H1 (cell line): ENCODE measurements around the gene SCGB2B2. TPM values are rescaled to one million over a fixed set of nuclear protein-coding genes. Genes with fewer than 3 reads are reported as not detected.
A peak's percentile ranks its signal among the peaks of the same experiment; 100 is the strongest.

Source experiments
- CTCF ChIA-PET: fragments of 300-600 bp; sonication (Branson Sonifier 250); formaldehyde crosslinking; loops from one replicate; lab custom pipeline; 2021; ENCODE audit not compliant: partially characterized antibody; lab: Charles Lee
- POLR2A ChIA-PET: fragments of 300-600 bp; sonication (Branson Sonifier 250); formaldehyde crosslinking; loops from one replicate; lab custom pipeline; 2021; ENCODE audit warnings: inconsistent platforms; ENCODE audit not compliant: partially characterized antibody; lab: Charles Lee
- DNase-seq, 2 experiments: peaks; one replicate each; pipeline versions ENCODE4 v3.0.0 to v3.0.0-alpha.2; 2010 to 2022; ENCODE audit warnings: low spot score in 2 of 2, low read depth in 1 of 2, mixed read lengths in 1 of 2
- FAIRE-seq: peaks from 2 replicates; lab custom pipeline; 2011; peaks lifted over from hg19 to GRCh38; lab: Jason Lieb, UNC
- H2AFZ ChIP-seq: 2 replicates; pipeline ENCODE4 v1.8.1; 2012; ENCODE audit warnings: low read length, inconsistent platforms
- H2AK5ac ChIP-seq: 2 replicates; pipeline ENCODE4 v1.6.1; 2013; ENCODE audit warnings: low read depth, low read length
- H2BK120ac ChIP-seq: replicated peaks from 2 replicates; pipeline ENCODE3; 2013; ENCODE audit warnings: low read depth, low read length, inconsistent platforms
- H2BK12ac ChIP-seq: 2 replicates; pipeline ENCODE4 v1.6.1; 2013; ENCODE audit warnings: low read depth, low read length
- H2BK15ac ChIP-seq: 2 replicates; pipeline ENCODE4 v1.6.1; 2013; ENCODE audit warnings: low read length
- H2BK20ac ChIP-seq: 2 replicates; pipeline ENCODE4 v1.6.1; 2013; ENCODE audit warnings: low read length
- H2BK5ac ChIP-seq: 2 replicates; pipeline ENCODE4 v1.6.1; 2013; ENCODE audit warnings: low read depth, low read length
- H3K14ac ChIP-seq: 2 replicates; pipeline ENCODE4 v1.6.1; 2013; ENCODE audit warnings: inconsistent platforms; ENCODE audit not compliant: insufficient read length
- H3K18ac ChIP-seq: 2 replicates; pipeline ENCODE4 v1.6.1; 2013; ENCODE audit warnings: low read length; ENCODE audit errors: extremely low read depth
- H3K23ac ChIP-seq: 2 replicates; pipeline ENCODE4 v1.6.1; 2013; ENCODE audit warnings: inconsistent platforms; ENCODE audit not compliant: insufficient read length
- H3K23me2 ChIP-seq: 2 replicates; pipeline ENCODE4 v1.6.1; 2013; ENCODE audit warnings: low read depth, low read length
- H3K27ac ChIP-seq: 2 replicates; pipeline ENCODE4 v1.6.1; 2011; ENCODE audit warnings: low read depth, low read length, inconsistent platforms
- H3K27me3 ChIP-seq, 4 experiments: replicated peaks in 1 of 4; 1 replicate in 1 of 4; 2 replicates in 3 of 4; pipeline versions ENCODE4 v1.6.1 to v1.8.1; 2011 to 2013; ENCODE audit warnings: low read length in 3 of 4, mild to moderate bottlenecking in 3 of 4, inconsistent platforms in 2 of 4, mixed read lengths in 2 of 4, moderate library complexity in 1 of 4; ENCODE audit not compliant: control insufficient read depth in 3 of 4, insufficient read depth in 3 of 4; ENCODE audit errors: extremely low read depth in 1 of 4
- H3K36me3 ChIP-seq, 4 experiments: 2 replicates each; pipeline versions ENCODE4 v1.6.1 to v1.8.1; 2011 to 2013; ENCODE audit warnings: mild to moderate bottlenecking in 4 of 4, low read length in 3 of 4, moderate library complexity in 2 of 4, control low read depth in 1 of 4, inconsistent platforms in 1 of 4; ENCODE audit not compliant: insufficient read depth in 4 of 4, control insufficient read depth in 2 of 4
- H3K4ac ChIP-seq: replicated peaks from 2 replicates; pipeline ENCODE3; 2013; ENCODE audit warnings: low read length, low read depth, mixed read lengths, inconsistent platforms; ENCODE audit not compliant: insufficient read length
- H3K4me1 ChIP-seq, 4 experiments: replicated peaks in 1 of 4; 1 replicate in 1 of 4; 2 replicates in 3 of 4; pipeline versions ENCODE4 v1.6.1 to v1.8.1; 2011 to 2013; ENCODE audit warnings: low read length in 3 of 4, inconsistent platforms in 2 of 4, mixed read lengths in 1 of 4; ENCODE audit not compliant: insufficient read depth in 4 of 4, control insufficient read depth in 3 of 4
- H3K4me2 ChIP-seq, 2 experiments: 2 replicates each; pipeline versions ENCODE4 v1.6.1 to v1.8.1; 2011 to 2013; ENCODE audit warnings: low read depth in 2 of 2, low read length in 2 of 2, control low read depth in 1 of 2, inconsistent platforms in 1 of 2, mild to moderate bottlenecking in 1 of 2; ENCODE audit not compliant: insufficient read depth in 1 of 2
- H3K4me3 ChIP-seq, 4 experiments: fragments of 200-600, 300-600 bp in 1 of 4; sonication (generic), shearing (Covaris generic), sonication (Bioruptor Twin) in 1 of 4; 2 replicates each; pipeline versions ENCODE4 v1.5.1 to v1.8.1; 2011 to 2016; ENCODE audit warnings: low read length in 4 of 4, low read depth in 3 of 4, control low read depth in 2 of 4, inconsistent platforms in 2 of 4, mild to moderate bottlenecking in 2 of 4, mixed read lengths in 1 of 4, moderate library complexity in 1 of 4; ENCODE audit not compliant: insufficient read depth in 2 of 4; ENCODE audit errors: extremely low read depth in 1 of 4
- H3K56ac ChIP-seq: replicated peaks from 2 replicates; pipeline ENCODE3; 2013; ENCODE audit warnings: low read depth, mild to moderate bottlenecking, mixed read lengths, low read length, inconsistent platforms; ENCODE audit not compliant: insufficient read length
- H3K79me1 ChIP-seq: 2 replicates; pipeline ENCODE4 v1.6.1; 2013; ENCODE audit warnings: low read depth, low read length, control low read depth
- H3K79me2 ChIP-seq, 2 experiments: 2 replicates each; pipeline versions ENCODE4 v1.6.1 to v1.8.1; 2012 to 2013; ENCODE audit warnings: low read length in 2 of 2, mild to moderate bottlenecking in 2 of 2, inconsistent platforms in 1 of 2; ENCODE audit not compliant: insufficient read depth in 2 of 2, control insufficient read depth in 1 of 2
- H3K9ac ChIP-seq, 4 experiments: replicated peaks in 1 of 4; 1 replicate in 1 of 4; 2 replicates in 3 of 4; pipeline versions ENCODE4 v1.6.1 to v1.8.1; 2011 to 2013; ENCODE audit warnings: low read depth in 3 of 4, low read length in 3 of 4, control low read depth in 2 of 4, mild to moderate bottlenecking in 2 of 4, moderate library complexity in 2 of 4, inconsistent platforms in 1 of 4; ENCODE audit errors: extremely low read depth in 1 of 4
- H3K9me3 ChIP-seq, 2 experiments: 2 replicates each; pipeline versions ENCODE4 v1.6.1 to v1.8.1; 2012 to 2013; ENCODE audit warnings: mild to moderate bottlenecking in 2 of 2, moderate library complexity in 2 of 2, control low read depth in 1 of 2, inconsistent platforms in 1 of 2, low read depth in 1 of 2, low read length in 1 of 2, mixed read lengths in 1 of 2; ENCODE audit not compliant: insufficient read depth in 2 of 2
- H4K20me1 ChIP-seq, 2 experiments: replicated peaks in 1 of 2; 2 replicates each; pipeline versions ENCODE3 to v1.8.1; 2011 to 2013; ENCODE audit warnings: inconsistent platforms in 2 of 2, low read length in 2 of 2, mild to moderate bottlenecking in 1 of 2; ENCODE audit not compliant: insufficient read depth in 2 of 2, control insufficient read depth in 1 of 2
- H4K5ac ChIP-seq: 2 replicates; pipeline ENCODE4 v1.6.1; 2013; ENCODE audit warnings: low read length, low read depth, mixed read lengths, inconsistent platforms; ENCODE audit not compliant: insufficient read length
- H4K8ac ChIP-seq: 2 replicates; pipeline ENCODE4 v1.8.0; 2013; ENCODE audit warnings: mild to moderate bottlenecking, moderate library complexity, low read length, inconsistent platforms; ENCODE audit not compliant: insufficient read depth; ENCODE audit errors: extremely low read depth
- H4K91ac ChIP-seq: replicated peaks from 2 replicates; pipeline ENCODE3; 2013; ENCODE audit warnings: low read length, mixed read lengths, inconsistent platforms; ENCODE audit not compliant: insufficient read length
- CEBPB ChIP-seq: IDR thresholded peaks from 2 replicates; pipeline ENCODE4 v1.6.1; 2012; ENCODE audit warnings: low read depth, low read length
- CTCF ChIP-seq, 3 experiments: IDR thresholded peaks; 1 replicate in 2 of 3; 2 replicates in 1 of 3; pipeline versions ENCODE4 v1.5.1 to v1.6.1; 2011; ENCODE audit warnings: low read length in 3 of 3, mild to moderate bottlenecking in 3 of 3, inconsistent platforms in 2 of 3, low read depth in 1 of 3, moderate library complexity in 1 of 3; ENCODE audit not compliant: insufficient read depth in 1 of 3; ENCODE audit errors: control extremely low read depth in 1 of 3
- MAFK ChIP-seq: IDR thresholded peaks from 2 replicates; pipeline ENCODE4 v1.6.1; 2012; ENCODE audit warnings: low read depth, mild to moderate bottlenecking, improper control_type of control experiment, low read length
- MAX ChIP-seq: IDR thresholded peaks from 2 replicates; pipeline ENCODE4 v1.6.1; 2012; ENCODE audit warnings: inconsistent platforms
- RAD21 ChIP-seq, 2 experiments: IDR thresholded peaks in 1 of 2; conservative IDR thresholded peaks in 1 of 2; 2 replicates each; pipeline ENCODE4 v1.6.1; 2011; ENCODE audit warnings: low read depth in 2 of 2, low read length in 2 of 2, improper control_type of control experiment in 1 of 2, inconsistent platforms in 1 of 2, mild to moderate bottlenecking in 1 of 2, moderate library complexity in 1 of 2
- WGBS, 2 experiments: shearing (Covaris generic) in 1 of 2; methylation state at CpG; one replicate each; pipeline versions ENCODE4 v1.1.6 to v1.1.7; 2013 to 2015; ENCODE audit warnings: low lambda C conversion rate in 2 of 2, mixed read lengths in 2 of 2, inconsistent platforms in 1 of 2, low coverage in 1 of 2, missing lambda C conversion rate in 1 of 2; ENCODE audit not compliant: insufficient replicate concordance in 2 of 2, insufficient coverage in 1 of 2, insufficient read length in 1 of 2; ENCODE audit errors: extremely low coverage in 1 of 2, missing lambda C conversion rate in 1 of 2; 5-methylcytosine and 5-hydroxymethylcytosine counted together
- polyA plus RNA-seq, 7 experiments: library from polyadenylated mRNA; depleted of rRNA in 3 of 7; stranded (reverse) in 5 of 7; unstranded in 2 of 7; fragments of >200 nt in 5 of 7; fragments of 200-250 nt in 2 of 7; gene quantifications; 1 replicate in 5 of 7; 2 replicates in 1 of 7; 4 replicates in 1 of 7; pipeline versions ENCODE4 v1.2.1 to v1.2.3, GENCODE V29; 2011 to 2013; ENCODE audit warnings: missing spikeins in 2 of 7, mixed read lengths in 2 of 7
- total RNA-seq: library from RNA; stranded (reverse); fragmentation: NEBNext Ultra II Directional; extraction: Animal tissue kit (Norgen Biotek cat#: 25700); gene quantifications from 2 replicates; pipeline ENCODE4 v1.2.1, GENCODE V29; 2021

The SCGB2B2 gene
- total and polyA plus RNA-seq, 2 of the 8 experiments (the other 6 are each of a cell fraction or from before 2014, with no cell fraction given): 0.09 TPM; not detected in 1

GRCh38 chr19:34712395-34713261, 35.7 kb upstream of the SCGB2B2 start:
- H3K9me3 ChIP-seq: peaks cover 33 to 46% of the 10 kb centered on the region in 2 experiments
- no peak overlapping the region for H3K56ac ChIP-seq
- H2BK20ac ChIP-seq: no peak overlapping the region
- H3K4me1 ChIP-seq: no peaks in the 10 kb centered on the region
- no peak overlapping the region for H3K9ac ChIP-seq
- H2BK15ac ChIP-seq: no peak overlapping the region
- no peak overlapping the region for H3K4ac ChIP-seq
- no peaks in the 10 kb centered on the region for H3K27me3 ChIP-seq
- H2BK120ac ChIP-seq: no peak overlapping the region
- no peaks in the 10 kb centered on the region for H3K79me1 ChIP-seq
- no peak overlapping the region for H2BK12ac ChIP-seq
- H3K4me3 ChIP-seq: no peak overlapping the region
- no peaks in the 10 kb centered on the region for H4K20me1 ChIP-seq
- no peak overlapping the region for H3K18ac ChIP-seq
- no peak overlapping the region for H3K27ac ChIP-seq
- ChIA-PET POLR2A (interaction anchor here (1.0 to 2.4 kb wide), 3 partner anchors 35 to 212 kb away, joined by 3 to 8 read pairs (median 4); partner anchors contain the start of genes SCGB2B2 and ZNF302), CTCF (interaction anchor here (0.6 to 6.2 kb wide), 13 partner anchors 16 to 933 kb away, joined by 3 to 46 read pairs (median 4); no protein-coding TSS in a partner anchor)
- H2BK5ac ChIP-seq: no peak overlapping the region
- no peak overlapping the region for H4K8ac ChIP-seq
- H4K5ac ChIP-seq: no peak overlapping the region
- peak overlapping the region; percentile 67; the same call in 1 of the 2 replicates for H2AFZ ChIP-seq
- no peak overlapping the region for H3K14ac ChIP-seq
- H2AK5ac ChIP-seq: no peak overlapping the region
- H3K36me3 ChIP-seq: no peaks in the 10 kb centered on the region
- no peaks in the 10 kb centered on the region for H3K79me2 ChIP-seq
- H3K4me2 ChIP-seq: 0 out of 4 replicates have a peak overlapping the region, but pooled peaks of 1 of the 2 experiments have one; percentile 1
- no peak overlapping the region for H3K23ac ChIP-seq
- WGBS, 2 experiments: 39% methylated on average over 10 of the region's 11 CpGs; no CpG with 5 or more reads in 1 of the 2 experiments
- peak; percentile 23 to 51 for DNase-seq
- H4K91ac ChIP-seq: no peak overlapping the region
- peak; percentile 94 for FAIRE-seq
- H3K23me2 ChIP-seq: no peaks in the 10 kb centered on the region; the same call in 1 of the 2 replicates
- TF ChIP-seq RAD21 (IDR thresholded peaks at IDR 0.05 in 1 of 2, conservative IDR thresholded peaks at IDR 0.05 in 1 of 2; ENCODE audit: low read depth in 2 of 2, low read length in 2 of 2): peak; percentile 89 to 90
- no peak for TF ChIP-seq MAFK
- peak; percentile 78 for TF ChIP-seq MAX
- TF ChIP-seq CEBPB: no peak
- TF ChIP-seq CTCF (IDR thresholded peaks at IDR 0.05; ENCODE audit: control extremely low read depth in 1 of 3, insufficient read depth in 1 of 3, low read depth in 1 of 3, low read length in 3 of 3): peak in 2 of 3 experiments; percentile 61 to 76; a peak in 3 of 4 replicates
